Progenitor cell of endocrine pancreas (in vitro differentiated cells): ENCODE data around the gene PARVA. TPM values are rescaled to one million over a fixed set of nuclear protein-coding genes. Genes with fewer than 3 reads are reported as not detected.

Experiments
- DNase-seq: peaks from one replicate; pipeline ENCODE4 v3.0.0; 2021; ENCODE audit warnings: low spot score; ENCODE audit not compliant: unreplicated experiment
- H3K27ac Mint-ChIP-seq: 2 replicates; pipeline ENCODE4 v1.8.0; 2021; ENCODE audit warnings: mild to moderate bottlenecking, moderate library complexity, mixed read lengths
- H3K27me3 Mint-ChIP-seq: 2 replicates; pipeline ENCODE4 v1.8.0; 2021; ENCODE audit warnings: mixed read lengths
- H3K36me3 Mint-ChIP-seq: 2 replicates; pipeline ENCODE4 v1.8.0; 2022; ENCODE audit warnings: mixed read lengths; ENCODE audit not compliant: insufficient read depth
- H3K4me1 Mint-ChIP-seq: 2 replicates; pipeline ENCODE4 v1.8.0; 2021; ENCODE audit warnings: low read depth, mixed read lengths
- H3K4me3 Mint-ChIP-seq: 2 replicates; pipeline ENCODE4 v1.8.0; 2021; ENCODE audit warnings: low read depth, mild to moderate bottlenecking, moderate library complexity, mixed read lengths
- H3K9me3 Mint-ChIP-seq: 2 replicates; pipeline ENCODE4 v1.8.0; 2021; ENCODE audit warnings: low read depth, mixed read lengths
- CTCF ChIP-seq: fragments of 200-600 bp; sonication (generic); IDR thresholded peaks from one replicate; pipeline ENCODE4 v1.5.0; 2021; ENCODE audit warnings: antibody characterized with exemption, mild to moderate bottlenecking; ENCODE audit not compliant: unreplicated experiment
- total RNA-seq: library from RNA; stranded (reverse); gene quantifications from 2 replicates; pipeline ENCODE4 v1.2.1, GENCODE V29; 2021

Gene PARVA
- total RNA-seq, 1 donor from 2014 or later: 49.3 TPM

DNA sequence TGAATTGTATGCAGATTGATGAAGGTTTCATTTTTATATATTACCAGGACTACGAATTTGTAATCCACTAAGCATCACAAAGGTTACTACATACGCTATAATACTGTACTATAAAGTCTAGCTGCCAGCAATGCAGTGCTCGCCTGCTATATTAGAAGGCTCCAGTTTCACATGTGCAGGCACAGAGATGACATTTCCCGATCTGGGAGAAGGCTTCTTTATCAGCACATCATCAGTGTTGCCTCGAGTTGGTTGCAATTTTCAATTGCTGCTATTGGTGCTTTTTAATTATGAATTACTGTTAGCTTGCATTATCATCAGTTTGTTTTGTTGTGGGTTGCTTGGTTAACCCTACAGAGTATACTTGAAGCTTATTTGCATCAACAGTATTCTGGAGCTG lies 153.6 kb downstream of the PARVA start:
- no peak overlapping the region for H3K27ac Mint-ChIP-seq

GRCh38 chr11:12531681-12532080 lies 154.3 kb downstream of the PARVA start:
- no peaks in the 10 kb centered on the region for H3K9me3 Mint-ChIP-seq
- H3K27me3 Mint-ChIP-seq: peaks cover 6% of the 10 kb centered on the region
- peaks cover 9% of the 10 kb centered on the region for H3K36me3 Mint-ChIP-seq
- no peak for DNase-seq
- peaks cover 10% of the 10 kb centered on the region for H3K4me1 Mint-ChIP-seq
- H3K27ac Mint-ChIP-seq: no peak overlapping the region
- H3K4me3 Mint-ChIP-seq: no peak overlapping the region
- TF ChIP-seq CTCF: no peak

More for the DNA sequence above, 153.6 kb downstream of the PARVA start:
- Mint-ChIP-seq H3K36me3 (peaks cover 9% of the 10 kb centered on the region), H3K9me3 (no peaks in the 10 kb centered on the region), H3K4me1 (peaks cover 10% of the 10 kb centered on the region), H3K4me3 (no peak overlapping the region), H3K27me3 (peaks cover under 1% of the 10 kb centered on the region)
- no peak for DNase-seq
- TF ChIP-seq CTCF: no peak

DNA sequence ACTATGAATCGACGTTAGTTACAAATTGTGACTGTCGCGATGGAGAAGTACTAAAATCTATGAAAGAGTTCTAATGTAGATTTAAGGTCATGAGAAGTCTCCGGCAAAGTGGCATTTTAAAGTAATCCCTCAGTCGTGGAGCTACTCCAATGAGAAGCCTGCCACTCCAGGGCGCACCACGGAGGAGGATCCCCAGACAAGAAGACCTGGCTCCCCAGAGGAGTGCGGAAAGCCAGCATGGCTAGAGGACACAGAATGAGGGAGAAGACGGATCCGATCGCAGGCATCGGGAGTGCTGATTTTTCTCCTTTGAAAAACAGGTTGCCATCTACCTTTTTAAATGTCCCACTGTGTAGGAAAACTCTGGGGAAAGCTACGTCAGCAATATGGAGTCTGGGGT lies 155.2 kb downstream of the PARVA start:
- DNase-seq: no peak
- H3K27me3 Mint-ChIP-seq: peaks cover 12% of the 10 kb centered on the region
- peaks cover 9% of the 10 kb centered on the region for H3K36me3 Mint-ChIP-seq
- H3K4me3 Mint-ChIP-seq: no peak overlapping the region
- H3K9me3 Mint-ChIP-seq: no peaks in the 10 kb centered on the region
- TF ChIP-seq CTCF: no peak
- peaks cover 16% of the 10 kb centered on the region for H3K4me1 Mint-ChIP-seq
- H3K27ac Mint-ChIP-seq: no peak overlapping the region

GRCh38 chr11:12534549-12534948 lies 157.2 kb downstream of the PARVA start:
- DNase-seq: no peak
- Mint-ChIP-seq H3K9me3 (no peaks in the 10 kb centered on the region), H3K4me1 (peaks cover 18% of the 10 kb centered on the region), H3K4me3 (no peak overlapping the region), H3K27me3 (peaks cover 12% of the 10 kb centered on the region), H3K27ac (no peak overlapping the region), H3K36me3 (peaks cover 3% of the 10 kb centered on the region)
- TF ChIP-seq CTCF: no peak

DNA sequence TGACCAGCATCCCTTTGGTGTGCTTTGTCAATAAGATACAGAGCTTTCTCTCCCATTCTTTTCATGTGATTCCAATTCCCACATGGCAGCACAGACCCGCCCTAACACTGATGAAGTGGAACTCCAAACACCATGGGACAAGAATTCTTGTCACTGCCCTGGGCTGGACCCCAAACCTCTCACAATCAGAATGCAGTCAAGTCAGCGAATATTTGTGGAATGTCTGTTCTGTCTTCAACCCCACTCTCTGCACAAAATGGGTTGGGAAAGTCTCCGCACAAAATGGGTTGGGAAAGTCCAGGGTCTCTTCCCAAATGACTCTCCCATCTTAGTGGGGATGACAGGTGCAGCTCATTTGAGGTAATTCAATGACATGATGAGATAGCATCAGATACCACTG lies 157.9 kb downstream of the PARVA start:
- Mint-ChIP-seq H3K27ac (no peak overlapping the region), H3K4me1 (peaks cover 18% of the 10 kb centered on the region), H3K36me3 (peaks cover 3% of the 10 kb centered on the region), H3K27me3 (peaks cover 12% of the 10 kb centered on the region), H3K9me3 (no peaks in the 10 kb centered on the region), H3K4me3 (no peak overlapping the region)
- no peak for DNase-seq
- no peak for TF ChIP-seq CTCF
